Right atrium auricular region (tissue), 2 donors: ENCODE measurements around the gene IGSF1. TPM values are rescaled to one million over a fixed set of nuclear protein-coding genes. Genes with fewer than 3 reads are reported as not detected.

ENCODE experiments used
- DNase-seq: peaks from one replicate; pipeline ENCODE4 v3.0.0-alpha.2; 2019; ENCODE audit warnings: low spot score
- H3K27ac ChIP-seq, 2 donors: fragments of 200-600 bp; sonication (generic); 1 replicate in 1 of 2; 2 replicates in 1 of 2; pipeline ENCODE4 v1.5.1; 2016 to 2019
- H3K27me3 ChIP-seq, 2 donors: fragments of 200-600 bp; sonication (generic); one replicate each; pipeline versions ENCODE4 v1.5.1 to v1.6.0; 2017 to 2019
- H3K36me3 ChIP-seq: fragments of 200-600 bp; sonication (generic); one replicate; pipeline ENCODE4 v1.5.1; 2016
- H3K4me1 ChIP-seq, 2 donors: fragments of 200-600 bp; sonication (generic); one replicate each; pipeline versions ENCODE4 v1.5.1 to v1.6.0; 2017 to 2019
- H3K4me3 ChIP-seq, 2 donors: fragments of 200-600 bp; sonication (generic); 1 replicate in 1 of 2; 2 replicates in 1 of 2; pipeline ENCODE4 v1.5.1; 2017 to 2019; ENCODE audit warnings: mild to moderate bottlenecking in 1 of 2, moderate library complexity in 1 of 2
- H3K9me3 ChIP-seq, 2 donors: fragments of 200-600 bp; sonication (generic); one replicate each; pipeline ENCODE4 v1.5.1; 2019
- total RNA-seq, 2 donors: library from RNA; depleted of rRNA; stranded (reverse); fragments of >200 nt; gene quantifications; one replicate each; pipeline ENCODE4 v1.1.0, GENCODE V29; 2016
- TF ChIP-seq, protein P1 (sequence below), 2 donors: fragments of 200-600 bp; sonication (generic); IDR thresholded peaks; one replicate each; pipeline ENCODE4 v1.5.1; 2019; ENCODE audit warnings: antibody characterized with exemption in 2 of 2

The IGSF1 gene
- total RNA-seq, result 1 to 10 TPM; 3.3 to 9.5 TPM

DNA sequence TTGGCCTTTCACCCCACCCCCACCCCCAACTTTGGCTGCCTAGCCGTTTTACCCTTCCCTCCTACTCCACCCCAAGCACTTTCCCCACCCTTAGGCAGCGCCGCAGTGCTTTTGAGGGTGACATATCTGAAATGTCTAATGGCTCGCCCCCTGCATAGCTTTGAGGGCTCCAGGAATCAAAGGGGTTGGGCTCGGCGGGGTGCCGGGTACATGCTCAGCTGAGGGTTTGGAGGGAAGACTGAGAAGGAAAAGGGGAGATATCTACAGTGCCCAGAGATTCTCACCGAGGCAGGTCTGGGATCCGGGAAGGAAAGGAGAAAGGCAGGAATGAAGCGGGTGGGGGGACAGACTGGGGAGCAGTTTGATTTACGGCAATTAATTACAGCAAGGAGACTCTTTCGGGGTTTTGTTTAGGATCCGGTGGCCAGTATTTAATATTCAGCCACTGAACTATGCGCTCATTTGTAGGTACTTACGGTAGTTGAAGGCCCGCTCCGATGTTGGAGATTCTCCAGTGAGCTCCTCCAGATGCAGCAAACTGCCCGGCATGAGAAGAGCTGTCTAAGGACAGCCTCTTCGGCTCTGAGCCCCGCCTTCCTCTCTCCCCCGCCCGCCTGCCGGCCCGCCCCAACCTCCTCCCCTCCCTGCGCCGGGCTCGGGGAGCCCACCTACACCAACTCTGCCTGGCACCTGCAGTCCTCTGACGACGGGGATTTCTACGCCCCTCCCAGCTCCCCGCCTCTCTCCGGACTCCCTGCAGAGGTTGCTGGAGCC is at the start of gene IGSF1:
IGSF1 (minus strand) TSS at position 569 of the 774 bp plus-strand sequence. CDS start 2,632 bp downstream, outside the sequence.
- DNase-seq, result no peak
- Histone ChIP-seq H3K27ac (no peak within 1 kb of the TSS), H3K4me1 (no peaks in the 10 kb centered on the region), H3K4me3 (peak within 1 kb of the TSS in 1 of 2 donors; percentile 24), H3K36me3 (no peaks in the 10 kb centered on the region), H3K27me3 (no peaks in the 10 kb centered on the region), H3K9me3 (no peaks in the 10 kb centered on the region)
- TF ChIP-seq, protein P1, sequence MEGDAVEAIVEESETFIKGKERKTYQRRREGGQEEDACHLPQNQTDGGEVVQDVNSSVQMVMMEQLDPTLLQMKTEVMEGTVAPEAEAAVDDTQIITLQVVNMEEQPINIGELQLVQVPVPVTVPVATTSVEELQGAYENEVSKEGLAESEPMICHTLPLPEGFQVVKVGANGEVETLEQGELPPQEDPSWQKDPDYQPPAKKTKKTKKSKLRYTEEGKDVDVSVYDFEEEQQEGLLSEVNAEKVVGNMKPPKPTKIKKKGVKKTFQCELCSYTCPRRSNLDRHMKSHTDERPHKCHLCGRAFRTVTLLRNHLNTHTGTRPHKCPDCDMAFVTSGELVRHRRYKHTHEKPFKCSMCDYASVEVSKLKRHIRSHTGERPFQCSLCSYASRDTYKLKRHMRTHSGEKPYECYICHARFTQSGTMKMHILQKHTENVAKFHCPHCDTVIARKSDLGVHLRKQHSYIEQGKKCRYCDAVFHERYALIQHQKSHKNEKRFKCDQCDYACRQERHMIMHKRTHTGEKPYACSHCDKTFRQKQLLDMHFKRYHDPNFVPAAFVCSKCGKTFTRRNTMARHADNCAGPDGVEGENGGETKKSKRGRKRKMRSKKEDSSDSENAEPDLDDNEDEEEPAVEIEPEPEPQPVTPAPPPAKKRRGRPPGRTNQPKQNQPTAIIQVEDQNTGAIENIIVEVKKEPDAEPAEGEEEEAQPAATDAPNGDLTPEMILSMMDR (IDR thresholded peaks at IDR 0.05), result no peak

- TF ChIP-seq, protein P1 (IDR thresholded peaks at IDR 0.05), result no peak
- Histone ChIP-seq H3K9me3 (no peaks in the 10 kb centered on the region), H3K4me3 (no peak overlapping the region), H3K4me1 (no peaks in the 10 kb centered on the region), H3K27me3 (no peaks in the 10 kb centered on the region), H3K36me3 (no peaks in the 10 kb centered on the region), H3K27ac (no peak overlapping the region)
- DNase-seq, result no peak
These were observed 43.2 kb upstream of the IGSF1 start for GRCh38 chrX:131332331-131332730.

DNA sequence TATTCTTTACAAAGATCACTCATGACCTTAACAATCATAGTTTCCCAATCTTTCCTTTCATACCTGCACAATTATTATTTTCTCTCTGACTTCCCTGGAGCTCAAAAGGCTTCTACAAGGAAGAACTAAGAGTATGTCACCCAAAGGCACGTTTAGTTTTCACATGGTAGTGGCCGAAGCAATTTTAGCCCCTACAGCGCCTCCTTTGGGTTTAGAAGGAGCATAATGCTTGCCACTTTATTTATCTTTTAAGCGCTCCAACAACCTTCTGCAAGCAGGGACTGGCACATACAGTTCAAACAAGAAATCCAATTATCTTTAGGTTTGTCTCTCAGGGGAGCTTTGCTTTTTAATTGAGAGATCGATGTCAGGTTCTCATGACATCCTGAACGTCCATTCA is 42.0 kb upstream of the IGSF1 start:
- no peak for DNase-seq
- Histone ChIP-seq H3K27me3 (no peaks in the 10 kb centered on the region), H3K9me3 (no peaks in the 10 kb centered on the region), H3K4me1 (no peaks in the 10 kb centered on the region), H3K4me3 (no peak overlapping the region), H3K36me3 (no peaks in the 10 kb centered on the region), H3K27ac (no peak overlapping the region)
- TF ChIP-seq, protein P1 (IDR thresholded peaks at IDR 0.05), result no peak

DNA sequence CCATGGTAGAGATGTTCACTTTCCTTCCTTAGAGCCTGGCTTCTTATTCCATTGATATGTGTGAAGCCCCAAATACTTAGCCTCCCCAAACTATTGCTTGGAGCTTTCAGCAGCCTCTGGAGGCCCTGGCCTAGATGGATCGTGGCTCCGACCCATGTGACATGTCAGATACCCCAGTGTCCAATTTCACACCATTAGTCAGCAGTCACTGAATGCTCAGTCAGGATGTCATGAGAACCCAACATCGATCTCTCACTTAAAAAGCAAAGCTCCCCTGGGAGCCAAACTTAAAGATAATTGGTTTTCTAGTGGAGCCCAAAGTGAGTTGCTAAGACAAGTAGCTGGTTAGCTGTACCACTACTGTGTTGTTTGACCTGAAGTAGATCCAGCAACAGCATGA is 41.6 kb upstream of the IGSF1 start:
- TF ChIP-seq, protein P1 (IDR thresholded peaks at IDR 0.05), result no peak
- no peak for DNase-seq
- no peak overlapping the region for H3K4me3 ChIP-seq
- no peaks in the 10 kb centered on the region for H3K36me3 ChIP-seq
- H3K9me3 ChIP-seq, result no peaks in the 10 kb centered on the region
- H3K4me1 ChIP-seq, result no peaks in the 10 kb centered on the region
- H3K27me3 ChIP-seq, result no peaks in the 10 kb centered on the region
- no peak overlapping the region for H3K27ac ChIP-seq

DNA sequence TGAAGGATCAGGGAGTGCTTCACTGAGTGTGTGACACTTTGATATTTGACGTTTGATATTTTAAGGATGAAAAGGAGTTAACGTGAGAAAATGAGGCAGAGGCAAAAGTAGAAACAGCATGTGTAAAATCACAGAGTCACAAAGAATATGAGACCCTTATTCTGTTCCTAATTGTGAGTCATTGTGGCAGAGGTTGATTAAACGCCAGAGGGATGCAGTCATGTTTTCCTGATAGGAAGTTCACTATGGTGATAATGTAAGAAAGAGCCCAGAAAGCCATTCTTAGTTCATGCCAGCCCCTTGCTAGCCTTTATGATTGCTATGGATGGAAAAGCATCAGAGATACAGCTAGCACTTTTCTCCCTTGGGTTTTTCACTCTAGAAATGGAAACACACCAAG is 33.5 kb upstream of the IGSF1 start:
- TF ChIP-seq, protein P1 (IDR thresholded peaks at IDR 0.05), result no peak

DNA sequence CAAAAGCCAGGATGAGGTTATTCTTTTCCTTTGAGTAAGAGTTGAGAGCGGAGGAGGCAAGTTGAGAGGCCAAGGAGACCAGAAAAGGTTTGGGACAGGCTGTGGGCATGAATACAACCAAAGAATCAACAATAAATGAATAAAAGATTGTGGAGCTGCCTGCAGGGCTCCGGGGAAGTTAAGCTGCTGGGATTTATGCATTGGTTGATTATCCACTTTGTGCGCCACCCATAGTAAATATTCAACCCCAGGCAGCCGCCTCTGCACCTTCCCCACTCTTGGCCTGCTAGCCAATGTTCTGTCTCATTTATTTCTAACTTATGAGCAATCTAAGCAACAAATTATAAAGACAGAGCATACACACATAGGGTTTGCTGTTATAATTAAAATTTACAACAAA is 28.2 kb upstream of the IGSF1 start:
- TF ChIP-seq, protein P1 (IDR thresholded peaks at IDR 0.05), result no peak
- Histone ChIP-seq H3K4me1 (no peaks in the 10 kb centered on the region), H3K4me3 (no peak overlapping the region), H3K9me3 (no peaks in the 10 kb centered on the region), H3K27ac (no peak overlapping the region), H3K27me3 (no peaks in the 10 kb centered on the region), H3K36me3 (no peaks in the 10 kb centered on the region)
- DNase-seq, result no peak

More for the DNA sequence above, 33.5 kb upstream of the IGSF1 start:
- Histone ChIP-seq H3K27me3 (no peaks in the 10 kb centered on the region), H3K9me3 (no peaks in the 10 kb centered on the region), H3K4me1 (no peaks in the 10 kb centered on the region), H3K27ac (no peak overlapping the region), H3K36me3 (no peaks in the 10 kb centered on the region), H3K4me3 (no peak overlapping the region)
- DNase-seq, result no peak
